ENCODE results near the gene FNDC3B.

The FNDC3B gene

GRCh38 chr3:172163320-172163719 lies 123.9 kb downstream of the FNDC3B start:
- in situ Hi-C loops (cut with MboI; ENCODE audit: low sequenced_read_pairs), result no loop called here

GRCh38 chr3:172164620-172165362 lies 125.4 kb downstream of the FNDC3B start:
- in situ Hi-C loops (cut with MboI; ENCODE audit: low sequenced_read_pairs), result no loop called here

- in situ Hi-C loops (cut with MboI; ENCODE audit: low sequenced_read_pairs), result no loop called here
Observed at GRCh38 chr3:172166261-172166660, 126.9 kb downstream of the FNDC3B start.

- in situ Hi-C loops (cut with MboI; ENCODE audit: low sequenced_read_pairs), result no loop called here
Observed at GRCh38 chr3:172166890-172167289, 127.5 kb downstream of the FNDC3B start.

GRCh38 chr3:172167892-172168648 lies 128.7 kb downstream of the FNDC3B start:
- in situ Hi-C loops (cut with MboI; ENCODE audit: low sequenced_read_pairs), result no loop called here

- in situ Hi-C loops (cut with MboI; ENCODE audit: low sequenced_read_pairs), result no loop called here
Observed at GRCh38 chr3:172170073-172170709, 130.8 kb downstream of the FNDC3B start.

GRCh38 chr3:172170841-172171240 lies 131.5 kb downstream of the FNDC3B start:
- in situ Hi-C loops (cut with MboI; ENCODE audit: low sequenced_read_pairs), result no loop called here

- in situ Hi-C loops (cut with MboI; ENCODE audit: low sequenced_read_pairs), result no loop called here
Observed at GRCh38 chr3:172171396-172172075, 132.2 kb downstream of the FNDC3B start.

- in situ Hi-C loops (cut with MboI; ENCODE audit: low sequenced_read_pairs), result no loop called here
Observed at GRCh38 chr3:172173316-172174254, 134.2 kb downstream of the FNDC3B start.

- in situ Hi-C loops (cut with MboI; ENCODE audit: low sequenced_read_pairs), result no loop called here
Observed at GRCh38 chr3:172174513-172175253, 135.3 kb downstream of the FNDC3B start.

GRCh38 chr3:172175254-172175599 lies 135.8 kb downstream of the FNDC3B start:
- in situ Hi-C loops (cut with MboI; ENCODE audit: low sequenced_read_pairs), result no loop called here

- in situ Hi-C loops (cut with MboI; ENCODE audit: low sequenced_read_pairs), result no loop called here
Observed at GRCh38 chr3:172176061-172176770, 136.8 kb downstream of the FNDC3B start.

- in situ Hi-C loops (cut with MboI; ENCODE audit: low sequenced_read_pairs), result no loop called here
Observed at GRCh38 chr3:172177046-172177445, 137.7 kb downstream of the FNDC3B start.

GRCh38 chr3:172177803-172178316 lies 138.5 kb downstream of the FNDC3B start:
- in situ Hi-C loops (cut with MboI; ENCODE audit: low sequenced_read_pairs), result no loop called here

GRCh38 chr3:172179680-172180399 lies 140.5 kb downstream of the FNDC3B start:
- in situ Hi-C loops (cut with MboI; ENCODE audit: low sequenced_read_pairs), result no loop called here

- in situ Hi-C loops (cut with MboI; ENCODE audit: low sequenced_read_pairs), result no loop called here
Observed at GRCh38 chr3:172180473-172180872, 141.1 kb downstream of the FNDC3B start.

- in situ Hi-C loops (cut with MboI; ENCODE audit: low sequenced_read_pairs), result no loop called here
Observed at GRCh38 chr3:172181932-172182586, 142.7 kb downstream of the FNDC3B start.

- in situ Hi-C loops (cut with MboI; ENCODE audit: low sequenced_read_pairs), result no loop called here
Observed at GRCh38 chr3:172182797-172183196, 143.4 kb downstream of the FNDC3B start.
